ENCODE data around the gene SLC18A3. TPM values are rescaled to one million over a fixed set of nuclear protein-coding genes. Genes with fewer than 3 reads are reported as not detected.

Gene SLC18A3
- total and polyA plus RNA-seq, 2 donors: 0.07 TPM; not detected in 1

DNA sequence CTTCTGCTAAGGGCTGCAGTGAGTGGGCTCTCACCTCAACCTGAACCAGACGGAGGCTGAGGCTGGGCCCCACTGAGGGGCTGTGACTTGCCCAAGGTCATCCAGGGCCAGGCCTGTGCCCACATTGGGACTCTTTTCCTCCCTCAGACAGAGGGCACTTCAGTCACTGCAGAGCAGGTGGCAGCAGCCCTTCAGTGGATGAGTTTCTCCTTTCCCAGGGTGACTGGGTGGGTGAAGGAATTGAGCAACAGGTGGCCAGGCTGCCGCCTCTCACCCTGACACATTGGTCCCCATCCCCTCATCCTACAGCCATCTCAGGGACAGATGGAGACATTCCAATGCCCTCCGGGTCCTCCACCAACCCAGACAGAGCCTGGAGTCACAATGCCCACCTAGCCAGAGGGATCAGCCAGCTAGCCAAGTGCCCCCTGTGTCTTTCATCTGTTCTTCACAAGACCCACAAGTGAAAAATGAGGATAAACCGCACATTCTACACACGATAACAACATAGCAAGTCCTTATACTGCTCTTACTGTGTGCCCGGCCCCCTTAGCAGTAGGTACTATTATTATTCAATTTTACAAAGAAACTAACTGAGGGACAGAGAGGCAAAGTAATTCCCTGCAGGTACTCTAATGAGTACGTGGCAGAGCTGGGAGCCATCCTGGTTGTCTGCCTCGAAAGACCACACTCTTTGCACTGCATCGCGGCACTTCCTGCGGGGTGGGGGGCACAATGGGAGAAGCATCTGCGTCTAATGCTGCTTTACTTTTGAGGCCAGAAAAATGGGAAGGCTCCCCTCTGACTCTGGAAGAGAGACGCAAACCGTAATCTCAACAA is 1.7 kb upstream of the SLC18A3 start:
- H3K27me3 ChIP-seq (ENCODE audit: control insufficient read depth in 2 of 2, insufficient read depth in 1 of 2, low read length in 1 of 2): peaks cover 55 to 74% of the 10 kb centered on the region in 2 donors
- 15% methylated on average over 14 of the region's 14 CpGs for WGBS
- no peaks in the 10 kb centered on the region for H3K4me1 ChIP-seq (ENCODE audit: control insufficient read depth in 2 of 2, insufficient read depth in 2 of 2, low read length in 2 of 2)
- no peak overlapping the region for H3K4me3 ChIP-seq (ENCODE audit: low read length in 2 of 2)
- peaks cover 2 to 21% of the 10 kb centered on the region in 2 donors for H3K9me3 ChIP-seq (ENCODE audit: control insufficient read depth in 2 of 2, insufficient read depth in 1 of 2, low read length in 1 of 2)
- H3K36me3 ChIP-seq (ENCODE audit: control insufficient read depth in 2 of 2, insufficient read depth in 2 of 2, low read length in 1 of 2): no peaks in the 10 kb centered on the region
- DNase-seq (ENCODE audit: low read depth in 6 of 9, low spot score in 9 of 9): no peak
- no peak overlapping the region for H3K27ac ChIP-seq (ENCODE audit: low read depth in 1 of 2, low read length in 1 of 2)

DNA sequence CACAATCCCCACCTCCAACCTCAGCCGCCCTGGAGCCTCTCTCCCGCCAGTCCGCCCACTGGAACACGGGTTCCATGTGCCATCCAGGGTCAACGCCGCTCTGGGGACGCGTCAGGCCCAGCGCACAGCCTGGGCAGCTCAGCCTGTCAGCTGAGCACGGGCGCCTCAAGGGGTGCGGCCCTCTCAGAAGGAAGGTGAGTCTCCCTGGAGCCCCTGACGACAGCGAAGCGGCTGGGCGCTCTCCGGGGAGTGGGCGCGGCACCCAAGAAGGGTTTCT is 1.2 kb upstream of the SLC18A3 start:
- no peak overlapping the region for H3K4me3 ChIP-seq (ENCODE audit: low read length in 2 of 2)
- DNase-seq (ENCODE audit: low read depth in 6 of 9, low spot score in 9 of 9): no peak

GRCh38 chr10:49609283-49610113 is 612 bp upstream of the SLC18A3 start:
- H3K4me1 ChIP-seq (ENCODE audit: control insufficient read depth in 2 of 2, insufficient read depth in 2 of 2, low read length in 2 of 2): no peaks in the 10 kb centered on the region
- no peaks in the 10 kb centered on the region for H3K36me3 ChIP-seq (ENCODE audit: control insufficient read depth in 2 of 2, insufficient read depth in 2 of 2, low read length in 1 of 2)
- DNase-seq (ENCODE audit: low read depth in 6 of 9, low spot score in 9 of 9): no peak
- 3% methylated on average over 62 of the region's 62 CpGs for WGBS
- H3K27me3 ChIP-seq (ENCODE audit: control insufficient read depth in 2 of 2, insufficient read depth in 1 of 2, low read length in 1 of 2): peaks cover 66 to 85% of the 10 kb centered on the region in 2 donors
- no peak overlapping the region for H3K4me3 ChIP-seq (ENCODE audit: low read length in 2 of 2)
- H3K27ac ChIP-seq (ENCODE audit: low read depth in 1 of 2, low read length in 1 of 2): no peak overlapping the region
- H3K9me3 ChIP-seq (ENCODE audit: control insufficient read depth in 2 of 2, insufficient read depth in 1 of 2, low read length in 1 of 2): peaks cover 2 to 21% of the 10 kb centered on the region in 2 donors

More for the DNA sequence above, 1.2 kb upstream of the SLC18A3 start:
- Histone ChIP-seq H3K27ac (ENCODE audit: low read depth in 1 of 2, low read length in 1 of 2) (no peak overlapping the region), H3K4me1 (ENCODE audit: control insufficient read depth in 2 of 2, insufficient read depth in 2 of 2, low read length in 2 of 2) (no peaks in the 10 kb centered on the region), H3K36me3 (ENCODE audit: control insufficient read depth in 2 of 2, insufficient read depth in 2 of 2, low read length in 1 of 2) (no peaks in the 10 kb centered on the region), H3K9me3 (ENCODE audit: control insufficient read depth in 2 of 2, insufficient read depth in 1 of 2, low read length in 1 of 2) (peaks cover 2 to 21% of the 10 kb centered on the region in 2 donors), H3K27me3 (ENCODE audit: control insufficient read depth in 2 of 2, insufficient read depth in 1 of 2, low read length in 1 of 2) (peaks cover 60 to 80% of the 10 kb centered on the region in 2 donors)
- WGBS: 7% methylated on average over 19 of the region's 19 CpGs

- no peaks in the 10 kb centered on the region for H3K4me1 ChIP-seq (ENCODE audit: control insufficient read depth in 2 of 2, insufficient read depth in 2 of 2, low read length in 2 of 2)
- no peaks in the 10 kb centered on the region for H3K36me3 ChIP-seq (ENCODE audit: control insufficient read depth in 2 of 2, insufficient read depth in 2 of 2, low read length in 1 of 2)
- H3K9me3 ChIP-seq (ENCODE audit: control insufficient read depth in 2 of 2, insufficient read depth in 1 of 2, low read length in 1 of 2): peaks cover 2 to 21% of the 10 kb centered on the region in 2 donors
- 8% methylated on average over 72 of the region's 72 CpGs for WGBS
- H3K27me3 ChIP-seq (ENCODE audit: control insufficient read depth in 2 of 2, insufficient read depth in 1 of 2, low read length in 1 of 2): peaks cover 75 to 95% of the 10 kb centered on the region in 2 donors
- H3K4me3 ChIP-seq (ENCODE audit: low read length in 2 of 2): no peak overlapping the region
- H3K27ac ChIP-seq (ENCODE audit: low read depth in 1 of 2, low read length in 1 of 2): no peak overlapping the region
- DNase-seq (ENCODE audit: low read depth in 6 of 9, low spot score in 9 of 9): no peak
Observed at GRCh38 chr10:49610458-49611165, 502 bp downstream of the SLC18A3 start.

DNA sequence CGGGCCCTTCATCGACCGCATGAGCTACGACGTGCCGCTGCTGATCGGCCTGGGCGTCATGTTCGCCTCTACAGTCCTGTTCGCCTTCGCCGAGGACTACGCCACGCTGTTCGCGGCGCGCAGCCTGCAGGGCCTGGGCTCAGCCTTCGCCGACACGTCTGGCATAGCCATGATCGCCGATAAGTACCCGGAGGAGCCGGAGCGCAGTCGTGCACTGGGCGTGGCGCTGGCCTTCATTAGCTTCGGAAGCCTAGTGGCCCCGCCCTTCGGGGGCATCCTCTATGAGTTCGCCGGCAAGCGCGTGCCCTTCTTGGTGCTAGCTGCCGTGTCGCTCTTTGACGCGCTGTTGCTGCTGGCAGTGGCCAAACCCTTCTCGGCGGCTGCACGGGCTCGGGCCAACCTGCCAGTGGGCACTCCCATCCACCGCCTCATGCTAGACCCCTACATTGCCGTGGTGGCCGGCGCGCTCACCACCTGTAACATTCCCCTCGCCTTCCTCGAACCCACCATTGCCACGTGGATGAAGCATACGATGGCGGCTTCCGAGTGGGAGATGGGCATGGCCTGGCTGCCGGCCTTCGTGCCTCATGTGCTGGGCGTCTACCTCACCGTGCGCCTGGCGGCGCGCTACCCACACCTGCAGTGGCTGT is 1.2 kb downstream of the SLC18A3 start:
- no peak for DNase-seq (ENCODE audit: low read depth in 6 of 9, low spot score in 9 of 9)
- H3K4me1 ChIP-seq (ENCODE audit: control insufficient read depth in 2 of 2, insufficient read depth in 2 of 2, low read length in 2 of 2): no peaks in the 10 kb centered on the region

DNA sequence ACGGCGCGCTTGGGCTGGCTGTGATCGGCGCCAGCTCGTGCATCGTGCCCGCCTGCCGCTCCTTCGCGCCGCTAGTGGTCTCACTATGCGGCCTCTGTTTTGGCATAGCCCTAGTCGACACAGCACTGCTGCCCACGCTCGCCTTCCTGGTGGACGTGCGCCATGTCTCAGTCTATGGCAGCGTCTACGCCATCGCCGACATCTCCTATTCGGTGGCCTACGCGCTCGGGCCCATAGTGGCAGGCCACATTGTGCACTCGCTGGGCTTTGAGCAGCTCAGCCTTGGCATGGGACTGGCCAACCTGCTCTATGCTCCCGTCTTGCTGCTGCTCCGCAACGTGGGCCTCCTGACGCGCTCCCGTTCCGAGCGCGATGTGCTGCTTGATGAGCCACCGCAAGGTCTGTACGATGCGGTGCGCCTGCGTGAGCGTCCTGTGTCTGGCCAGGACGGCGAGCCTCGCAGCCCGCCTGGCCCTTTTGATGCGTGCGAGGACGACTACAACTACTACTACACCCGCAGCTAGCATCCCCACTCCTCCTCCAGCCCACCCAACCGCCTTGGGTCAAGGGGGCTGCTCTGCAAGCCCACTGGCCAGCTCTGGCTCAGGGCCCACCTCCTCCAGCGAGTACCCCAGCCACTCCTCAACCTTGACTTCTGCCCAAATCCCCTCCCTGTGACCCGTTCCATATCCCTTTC is 1.9 kb downstream of the SLC18A3 start:
- Histone ChIP-seq H3K9me3 (ENCODE audit: control insufficient read depth in 2 of 2, insufficient read depth in 1 of 2, low read length in 1 of 2) (peaks cover 2 to 25% of the 10 kb centered on the region in 2 donors), H3K27ac (ENCODE audit: low read depth in 1 of 2, low read length in 1 of 2) (no peak overlapping the region), H3K27me3 (ENCODE audit: control insufficient read depth in 2 of 2, insufficient read depth in 1 of 2, low read length in 1 of 2) (peaks cover 79 to 100% of the 10 kb centered on the region in 2 donors), H3K4me1 (ENCODE audit: control insufficient read depth in 2 of 2, insufficient read depth in 2 of 2, low read length in 2 of 2) (no peaks in the 10 kb centered on the region), H3K4me3 (ENCODE audit: low read length in 2 of 2) (no peak overlapping the region), H3K36me3 (ENCODE audit: control insufficient read depth in 2 of 2, insufficient read depth in 2 of 2, low read length in 1 of 2) (no peaks in the 10 kb centered on the region)
- 22% methylated on average over 53 of the region's 53 CpGs for WGBS
- no peak for DNase-seq (ENCODE audit: low read depth in 6 of 9, low spot score in 9 of 9)

More for the DNA sequence above, 1.2 kb downstream of the SLC18A3 start:
- Histone ChIP-seq H3K9me3 (ENCODE audit: control insufficient read depth in 2 of 2, insufficient read depth in 1 of 2, low read length in 1 of 2) (peaks cover 2 to 25% of the 10 kb centered on the region in 2 donors), H3K4me3 (ENCODE audit: low read length in 2 of 2) (no peak overlapping the region), H3K27me3 (ENCODE audit: control insufficient read depth in 2 of 2, insufficient read depth in 1 of 2, low read length in 1 of 2) (peaks cover 79 to 97% of the 10 kb centered on the region in 2 donors), H3K27ac (ENCODE audit: low read depth in 1 of 2, low read length in 1 of 2) (no peak overlapping the region), H3K36me3 (ENCODE audit: control insufficient read depth in 2 of 2, insufficient read depth in 2 of 2, low read length in 1 of 2) (no peaks in the 10 kb centered on the region)
- 15% methylated on average over 63 of the region's 63 CpGs for WGBS

- DNase-seq (ENCODE audit: low read depth in 6 of 9, low spot score in 9 of 9): peak in 1 of 9 donors; percentile 24
- Histone ChIP-seq H3K36me3 (ENCODE audit: control insufficient read depth in 2 of 2, insufficient read depth in 2 of 2, low read length in 1 of 2) (no peaks in the 10 kb centered on the region), H3K27me3 (ENCODE audit: control insufficient read depth in 2 of 2, insufficient read depth in 1 of 2, low read length in 1 of 2) (peaks cover 79 to 100% of the 10 kb centered on the region in 2 donors), H3K4me3 (ENCODE audit: low read length in 2 of 2) (no peak overlapping the region), H3K4me1 (ENCODE audit: control insufficient read depth in 2 of 2, insufficient read depth in 2 of 2, low read length in 2 of 2) (no peaks in the 10 kb centered on the region), H3K27ac (ENCODE audit: low read depth in 1 of 2, low read length in 1 of 2) (no peak overlapping the region), H3K9me3 (ENCODE audit: control insufficient read depth in 2 of 2, insufficient read depth in 1 of 2, low read length in 1 of 2) (peaks cover 2 to 20% of the 10 kb centered on the region in 2 donors)
- WGBS: 12% methylated on average over 29 of the region's 29 CpGs
Observed at GRCh38 chr10:49612513-49613164, 2.5 kb downstream of the SLC18A3 start.

Data from thymus (tissue), 11 donors.